Peyer's patch (tissue), 4 donors: ENCODE data around the gene LIN54. TPM values are rescaled to one million over a fixed set of nuclear protein-coding genes. Genes with fewer than 3 reads are reported as not detected.
"Not testable (repeated sequence)": the region's sequence is repeated elsewhere in the genome, so short reads cannot be mapped to it uniquely, and the experiment has no call there.

ENCODE experiments used
- DNase-seq, 3 donors: peaks; one replicate each; pipeline ENCODE4 v3.0.0-alpha.2; 2017 to 2019
- H3K27ac ChIP-seq, 4 donors: fragments of 200-600 bp; sonication (generic); one replicate each; pipeline ENCODE4 v1.5.1; 2016 to 2019
- H3K27me3 ChIP-seq, 2 donors: fragments of 200-600 bp; sonication (generic); one replicate each; pipeline ENCODE4 v1.5.1; 2019
- H3K36me3 ChIP-seq, 3 donors: fragments of 200-600 bp; sonication (generic); one replicate each; pipeline ENCODE4 v1.5.1; 2016 to 2019
- H3K4me1 ChIP-seq, 4 donors: fragments of 200-600 bp; sonication (generic); one replicate each; pipeline ENCODE4 v1.5.1; 2016 to 2019
- H3K4me3 ChIP-seq, 4 donors: fragments of 200-600 bp; sonication (generic); 1 replicate in 3 of 4; 2 replicates in 1 of 4; pipeline ENCODE4 v1.5.1; 2016 to 2019; ENCODE audit warnings: mild to moderate bottlenecking in 1 of 4
- H3K9me3 ChIP-seq, 4 donors: fragments of 200-600 bp; sonication (generic); one replicate each; pipeline ENCODE4 v1.5.1; 2016 to 2019; ENCODE audit warnings: mild to moderate bottlenecking in 1 of 4
- CTCF ChIP-seq, 6 experiments: fragments of 450-650 bp in 4 of 6; fragments of 200-600 bp in 2 of 6; sonication (generic) in 1 of 6; IDR thresholded peaks; one replicate each; pipeline ENCODE4 v1.5.1; 2017 to 2019; ENCODE audit warnings: antibody characterized with exemption in 6 of 6, mild to moderate bottlenecking in 3 of 6, moderate library complexity in 1 of 6
- POLR2A ChIP-seq, 2 donors: fragments of 450-650 bp; IDR thresholded peaks; one replicate each; pipeline ENCODE4 v1.5.1; 2017; ENCODE audit warnings: antibody characterized with exemption in 2 of 2, mild to moderate bottlenecking in 2 of 2, moderate library complexity in 2 of 2
- total RNA-seq, 4 donors: library from RNA; depleted of rRNA; stranded (reverse); fragments of >200 nt; gene quantifications; one replicate each; pipeline ENCODE4 v1.1.0, GENCODE V29; 2016

The LIN54 gene
- total RNA-seq, 4 donors from 2014 or later = 8.7 to 13.0 (median 9.4) TPM

- no peaks in the 10 kb centered on the region for H3K9me3 ChIP-seq
- H3K36me3 ChIP-seq = no peaks in the 10 kb centered on the region
- no peaks in the 10 kb centered on the region for H3K27me3 ChIP-seq
- peaks cover 0 to 8% (median 2%) of the 10 kb centered on the region in 4 donors for H3K4me1 ChIP-seq
- no peak for DNase-seq
- no peak overlapping the region for H3K27ac ChIP-seq
- no peak for TF ChIP-seq CTCF (IDR thresholded peaks at IDR 0.05)
- TF ChIP-seq POLR2A (IDR thresholded peaks at IDR 0.05) = no peak
- no peak overlapping the region for H3K4me3 ChIP-seq
These were observed 22.2 kb downstream of the LIN54 start for GRCh38 chr4:82988323-82988832.

GRCh38 chr4:82987519-82987918, 23.1 kb downstream of the LIN54 start:
- H3K27ac ChIP-seq, DNase-seq, H3K4me3 ChIP-seq, H3K27me3 ChIP-seq, H3K36me3 ChIP-seq, H3K4me1 ChIP-seq, H3K9me3 ChIP-seq: not testable (repeated sequence)

- no peaks in the 10 kb centered on the region for H3K27me3 ChIP-seq
- H3K9me3 ChIP-seq = no peaks in the 10 kb centered on the region
- TF ChIP-seq POLR2A (IDR thresholded peaks at IDR 0.05) = no peak
- no peak for TF ChIP-seq CTCF (IDR thresholded peaks at IDR 0.05)
- DNase-seq = no peak
- no peaks in the 10 kb centered on the region for H3K36me3 ChIP-seq
- H3K4me3 ChIP-seq = no peak overlapping the region
- no peak overlapping the region for H3K27ac ChIP-seq
- H3K4me1 ChIP-seq = peaks cover 0 to 4% (median 0%) of the 10 kb centered on the region in 4 donors
These were observed 26.2 kb downstream of the LIN54 start for GRCh38 chr4:82984459-82984858.

GRCh38 chr4:82983444-82983843, 27.2 kb downstream of the LIN54 start:
- H3K9me3 ChIP-seq = no peaks in the 10 kb centered on the region
- H3K4me3 ChIP-seq = no peak overlapping the region
- DNase-seq = no peak
- H3K27ac ChIP-seq = no peak overlapping the region
- no peaks in the 10 kb centered on the region for H3K36me3 ChIP-seq
- no peaks in the 10 kb centered on the region for H3K27me3 ChIP-seq
- no peaks in the 10 kb centered on the region for H3K4me1 ChIP-seq
- no peak for TF ChIP-seq CTCF (IDR thresholded peaks at IDR 0.05)
- no peak for TF ChIP-seq POLR2A (IDR thresholded peaks at IDR 0.05)

DNA sequence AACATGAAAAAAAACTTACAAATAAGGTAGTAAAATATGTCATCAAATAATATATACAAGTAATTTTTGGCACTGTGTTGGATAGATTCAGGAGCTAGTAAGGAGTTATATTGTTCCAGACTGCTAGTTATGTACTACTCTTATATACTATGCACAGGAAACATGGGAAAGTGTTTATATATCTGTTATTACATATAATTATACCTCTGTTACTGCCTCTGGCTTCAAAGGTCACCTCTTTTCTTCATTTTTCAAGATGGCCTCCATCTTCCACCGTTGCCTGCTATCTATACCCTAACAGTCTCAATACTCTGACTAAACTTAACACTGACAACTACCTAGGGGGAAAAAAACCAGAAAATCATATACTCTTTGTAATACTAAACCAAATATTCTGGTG, 29.5 kb downstream of the LIN54 start:
- no peaks in the 10 kb centered on the region for H3K4me1 ChIP-seq
- TF ChIP-seq CTCF (IDR thresholded peaks at IDR 0.05) = no peak
- no peak for TF ChIP-seq POLR2A (IDR thresholded peaks at IDR 0.05)
- DNase-seq = no peak
- H3K36me3 ChIP-seq = no peaks in the 10 kb centered on the region
- no peaks in the 10 kb centered on the region for H3K27me3 ChIP-seq
- H3K27ac ChIP-seq = no peak overlapping the region
- H3K4me3 ChIP-seq = no peak overlapping the region
- H3K9me3 ChIP-seq = no peaks in the 10 kb centered on the region

DNA sequence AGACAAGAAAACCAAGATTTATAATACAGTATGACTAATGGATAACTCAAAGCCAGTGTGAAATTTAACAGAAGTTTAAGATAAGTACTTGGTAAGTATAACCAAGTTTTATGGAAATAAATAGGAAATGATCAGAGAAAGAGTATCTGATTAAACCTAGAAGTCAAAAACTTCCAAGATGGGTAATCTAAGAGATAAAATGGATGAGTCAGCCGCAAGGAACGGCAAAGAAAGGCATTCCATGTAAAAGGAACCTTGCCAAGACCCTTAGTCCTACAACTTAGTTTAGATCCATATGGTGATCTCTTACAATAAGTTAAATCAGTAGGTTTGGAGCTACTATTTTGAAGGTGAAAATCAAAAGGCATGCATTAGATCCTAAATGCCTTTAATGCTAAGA, 34.8 kb downstream of the LIN54 start:
- no peak for DNase-seq

More for the DNA sequence above, 34.8 kb downstream of the LIN54 start:
- Histone ChIP-seq H3K4me1 (no peaks in the 10 kb centered on the region), H3K9me3 (no peaks in the 10 kb centered on the region), H3K27ac (no peak overlapping the region), H3K4me3 (no peak overlapping the region), H3K27me3 (no peaks in the 10 kb centered on the region), H3K36me3 (no peaks in the 10 kb centered on the region)
- TF ChIP-seq CTCF (IDR thresholded peaks at IDR 0.05) (no peak), POLR2A (IDR thresholded peaks at IDR 0.05) (no peak)
